HCT116 (cell line): ENCODE measurements around the gene S100A3. TPM values are rescaled to one million over a fixed set of nuclear protein-coding genes. Genes with fewer than 3 reads are reported as not detected.

Experiments
- ATAC-seq: fragments of 200-7000 bp; cut with Tn5 transposase; 2 replicates; pipeline ENCODE4 v1.9.1; 2020; ENCODE audit warnings: mild to moderate bottlenecking, moderate library complexity
- BruUV-seq: library from RNA; stranded (reverse); fragments of 400-500 nt; replicated peaks from 2 replicates; lab custom pipeline; 2021; lab: Mats Ljungman, UMichigan
- CTCF ChIA-PET: fragments of 300-600 bp; sonication (Branson Sonifier 250); formaldehyde crosslinking; loops from one replicate; lab custom pipeline; 2021; ENCODE audit warnings: antibody characterized with exemption; lab: Charles Lee
- POLR2A ChIA-PET: fragments of 300-600, 350-600 bp; sonication (Branson Sonifier 250); formaldehyde crosslinking; loops from one replicate; lab custom pipeline; 2021; ENCODE audit warnings: antibody characterized with exemption; lab: Charles Lee
- RAD21 ChIA-PET, 2 experiments: fragments of 300-600 bp; sonication (Branson Sonifier 250); formaldehyde crosslinking; loops; one replicate each; lab custom pipeline; 2023; ENCODE audit warnings: low total read pairs in 2 of 2; ENCODE audit not compliant: uncharacterized antibody in 2 of 2, unreplicated experiment in 2 of 2, low non-redundant PET in 1 of 2; lab: Charles Lee
- DNase-seq: peaks from one replicate; pipeline ENCODE4 v3.0.0-alpha.2; 2010; ENCODE audit warnings: low read depth, low spot score
- H2AFZ ChIP-seq: fragments of 200-600 bp; shearing (Covaris generic), sonication (generic); 2 replicates; pipeline ENCODE4 v1.6.1; 2017; ENCODE audit warnings: low read depth, mixed run types, mixed read lengths, antibody characterized with exemption, low read length; ENCODE audit not compliant: poor library complexity, severe bottlenecking
- H3K27ac ChIP-seq: 2 replicates; pipeline ENCODE4 v1.5.1; 2012; ENCODE audit warnings: low read depth, low read length
- H3K27me3 ChIP-seq: fragments of 200-600 bp; sonication (generic); 2 replicates; pipeline ENCODE4 v1.6.1; 2016; ENCODE audit warnings: mixed run types, low read length, mixed read lengths; ENCODE audit not compliant: insufficient read depth
- H3K36me3 ChIP-seq, 2 experiments: fragments of 200-500 bp in 1 of 2; fragments of 200-600 bp in 1 of 2; sonication (Bioruptor generic) in 1 of 2; sonication (generic) in 1 of 2; 2 replicates each; pipeline versions ENCODE4 v1.5.1 to v1.6.1; 2014 to 2016; ENCODE audit warnings: low read length in 2 of 2, inconsistent platforms in 1 of 2, mixed read lengths in 1 of 2, mixed run types in 1 of 2; ENCODE audit not compliant: insufficient read depth in 2 of 2, control insufficient read depth in 1 of 2
- H3K4me1 ChIP-seq, 2 experiments: fragments of 200-600 bp in 1 of 2; sonication (generic) in 1 of 2; 2 replicates each; pipeline versions ENCODE4 v1.5.1 to v1.6.1; 2012 to 2017; ENCODE audit warnings: low read length in 2 of 2, inconsistent platforms in 1 of 2, mild to moderate bottlenecking in 1 of 2, mixed read lengths in 1 of 2, mixed run types in 1 of 2, moderate library complexity in 1 of 2; ENCODE audit not compliant: insufficient read depth in 2 of 2, control insufficient read depth in 1 of 2
- H3K4me2 ChIP-seq: fragments of 200-600 bp; sonication (generic); 2 replicates; pipeline ENCODE4 v1.6.1; 2017; ENCODE audit warnings: mixed run types, low read length, mixed read lengths
- H3K4me3 ChIP-seq, 2 experiments: fragments of 200-600 bp in 1 of 2; sonication (generic) in 1 of 2; replicated peaks in 1 of 2; 2 replicates each; pipeline ENCODE4 v1.5.1; 2011 to 2016; ENCODE audit warnings: low read length in 2 of 2, control low read depth in 1 of 2, low read depth in 1 of 2, mild to moderate bottlenecking in 1 of 2, mixed read lengths in 1 of 2, mixed run types in 1 of 2
- H3K79me2 ChIP-seq: fragments of 200-600 bp; sonication (generic); 2 replicates; pipeline ENCODE4 v1.6.1; 2017; ENCODE audit warnings: mild to moderate bottlenecking, mixed run types, low read length, moderate library complexity, mixed read lengths; ENCODE audit not compliant: insufficient read depth
- H3K9ac ChIP-seq: fragments of 200-600 bp; sonication (generic); 2 replicates; pipeline ENCODE4 v1.6.1; 2016; ENCODE audit warnings: low read length, mixed read lengths
- H3K9me2 ChIP-seq: fragments of 200-600 bp; sonication (generic), shearing (Covaris generic); 2 replicates; pipeline ENCODE4 v1.6.1; 2017; ENCODE audit warnings: mixed run types, mild to moderate bottlenecking, moderate library complexity; ENCODE audit not compliant: insufficient read depth
- H3K9me3 ChIP-seq, 2 experiments: fragments of 200-500 bp in 1 of 2; fragments of 200-600 bp in 1 of 2; sonication (Bioruptor generic) in 1 of 2; sonication (generic) in 1 of 2; 2 replicates each; pipeline ENCODE4 v1.6.1; 2014 to 2017; ENCODE audit warnings: low read length in 2 of 2, mixed read lengths in 2 of 2, inconsistent platforms in 1 of 2, low read depth in 1 of 2, mild to moderate bottlenecking in 1 of 2, mixed run types in 1 of 2, moderate library complexity in 1 of 2; ENCODE audit not compliant: control insufficient read depth in 1 of 2, insufficient read depth in 1 of 2
- H4K20me1 ChIP-seq: fragments of 200-600 bp; sonication (generic), shearing (Covaris generic); 2 replicates; pipeline ENCODE4 v1.6.1; 2017; ENCODE audit warnings: mixed run types, mild to moderate bottlenecking, moderate library complexity; ENCODE audit not compliant: insufficient read depth
- ATF3 ChIP-seq: IDR thresholded peaks from 2 replicates; pipeline ENCODE4 v1.6.1; 2012
- CEBPB ChIP-seq: IDR thresholded peaks from 2 replicates; pipeline ENCODE4 v1.6.1; 2012; ENCODE audit warnings: low read depth
- EZH2 ChIP-seq: fragments of 200-600 bp; sonication (generic); IDR thresholded peaks from 2 replicates; pipeline ENCODE4 v1.6.1; 2017; ENCODE audit warnings: antibody characterized with exemption, mixed run types
- JUND ChIP-seq: IDR thresholded peaks from 2 replicates; pipeline ENCODE4 v1.6.1; 2012
- POLR2A ChIP-seq: IDR thresholded peaks from 2 replicates; pipeline ENCODE4 v1.7.0; 2011; ENCODE audit warnings: borderline replicate concordance; ENCODE audit not compliant: insufficient read depth, insufficient read length; ENCODE audit errors: extremely low read depth
- POLR2AphosphoS5 ChIP-seq: IDR thresholded peaks from 2 replicates; pipeline ENCODE4 v1.6.1; 2011; ENCODE audit warnings: mild to moderate bottlenecking, low read depth, low read length, moderate library complexity
- RAD21 ChIP-seq: IDR thresholded peaks from 2 replicates; pipeline ENCODE4 v1.6.1; 2012; ENCODE audit warnings: low read depth, mild to moderate bottlenecking
- SIN3A ChIP-seq: IDR thresholded peaks from 2 replicates; pipeline ENCODE4 v1.6.1; 2012; ENCODE audit warnings: low read depth
- SRF ChIP-seq: IDR thresholded peaks from 2 replicates; pipeline ENCODE4 v1.6.1; 2012; ENCODE audit warnings: low read depth
- TCF7L2 ChIP-seq: IDR thresholded peaks from 2 replicates; pipeline ENCODE4 v1.7.0; 2011; ENCODE audit warnings: borderline replicate concordance, inconsistent platforms; ENCODE audit not compliant: insufficient read depth, insufficient read length; ENCODE audit errors: extremely low read depth
- YY1 ChIP-seq: IDR thresholded peaks from 2 replicates; pipeline ENCODE4 v1.6.1; 2011; ENCODE audit warnings: low read length, low read depth, moderate library complexity, mild to moderate bottlenecking; ENCODE audit not compliant: insufficient replicate concordance; ENCODE audit errors: extremely low read depth
- ZFX ChIP-seq: fragments of 450-650 bp; IDR thresholded peaks from 2 replicates; pipeline ENCODE4 v1.6.1; 2017
- ZNF274 ChIP-seq: fragments of 200-500 bp; sonication (Bioruptor generic); IDR thresholded peaks from 2 replicates; pipeline ENCODE4 v1.6.1; 2014; ENCODE audit warnings: mild to moderate bottlenecking, low read depth, low read length, inconsistent platforms
- intact Hi-C: fragments of 100-400 bp; cut with micrococcal nuclease; formaldehyde crosslinking; loops from 2 replicates; pipeline ENCODE4 v1.10.0; 2022
- total RNA-seq: library from RNA; stranded (reverse); gene quantifications from one replicate; pipeline ENCODE4 v1.2.1, GENCODE V29; 2021; ENCODE audit not compliant: unreplicated experiment
- TF ChIP-seq, protein P1 (sequence below), 3 experiments: fragments of 200-600 bp in 1 of 3; sonication (generic) in 1 of 3; IDR thresholded peaks in 2 of 3; conservative IDR thresholded peaks in 1 of 3; 2 replicates each; pipeline ENCODE4 v1.5.1; 2012 to 2017; ENCODE audit warnings: low read depth in 2 of 3, low read length in 2 of 3, antibody characterized with exemption in 1 of 3, borderline replicate concordance in 1 of 3, control low read depth in 1 of 3, mild to moderate bottlenecking in 1 of 3, mixed read lengths in 1 of 3, mixed run types in 1 of 3, moderate library complexity in 1 of 3; ENCODE audit not compliant: insufficient read depth in 1 of 3
- TF ChIP-seq, protein P2 (sequence below): IDR thresholded peaks from 2 replicates; pipeline ENCODE4 v1.6.1; 2012; ENCODE audit warnings: low read depth

The S100A3 gene
- total RNA-seq, 1 experiment from 2014 or later: 4.2 TPM

DNA sequence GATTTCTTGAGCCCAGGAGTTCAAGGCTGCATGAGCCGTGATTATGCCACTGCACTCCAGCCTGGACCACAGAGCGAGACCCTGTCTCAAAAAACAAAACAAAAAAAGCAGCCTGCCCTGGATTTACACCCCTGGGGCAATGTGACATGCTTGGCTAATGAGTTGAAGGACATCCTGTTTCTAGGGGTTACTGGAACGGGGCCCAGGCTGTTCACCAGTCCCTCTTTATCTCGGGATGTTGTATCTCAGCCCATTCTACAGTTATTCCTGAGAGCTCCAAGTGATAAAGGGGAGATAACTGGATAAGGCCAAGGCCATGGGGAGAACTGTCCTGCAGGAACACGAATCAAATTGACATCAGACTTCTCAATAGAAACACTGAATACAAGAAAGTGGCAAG is 38.3 kb upstream of the S100A3 start:
- ATAC-seq (no peak), DNase-seq (no peak)
- ChIA-PET POLR2A (no interaction called here), RAD21 (no interaction called here), CTCF (no interaction called here)
- Histone ChIP-seq H3K9me2 (no peaks in the 10 kb centered on the region), H3K36me3 (no peaks in the 10 kb centered on the region), H3K9me3 (no peaks in the 10 kb centered on the region), H3K27ac (no peak overlapping the region), H3K4me3 (no peak overlapping the region), H3K4me2 (no peak overlapping the region), H3K79me2 (no peaks in the 10 kb centered on the region), H2AFZ (no peak overlapping the region), H3K4me1 (peaks cover 0 to 6% of the 10 kb centered on the region in 2 experiments; a peak in 2 of 4 replicates), H4K20me1 (no peaks in the 10 kb centered on the region), H3K27me3 (no peaks in the 10 kb centered on the region), H3K9ac (no peak overlapping the region)
- intact Hi-C loops: no loop called here
- BruUV-seq: no TSS peak
- TF ChIP-seq JUND (no peak), ZNF274 (no peak), TCF7L2 (no peak), ATF3 (no peak), RAD21 (no peak), CEBPB (no peak)
- TF ChIP-seq, protein P1, sequence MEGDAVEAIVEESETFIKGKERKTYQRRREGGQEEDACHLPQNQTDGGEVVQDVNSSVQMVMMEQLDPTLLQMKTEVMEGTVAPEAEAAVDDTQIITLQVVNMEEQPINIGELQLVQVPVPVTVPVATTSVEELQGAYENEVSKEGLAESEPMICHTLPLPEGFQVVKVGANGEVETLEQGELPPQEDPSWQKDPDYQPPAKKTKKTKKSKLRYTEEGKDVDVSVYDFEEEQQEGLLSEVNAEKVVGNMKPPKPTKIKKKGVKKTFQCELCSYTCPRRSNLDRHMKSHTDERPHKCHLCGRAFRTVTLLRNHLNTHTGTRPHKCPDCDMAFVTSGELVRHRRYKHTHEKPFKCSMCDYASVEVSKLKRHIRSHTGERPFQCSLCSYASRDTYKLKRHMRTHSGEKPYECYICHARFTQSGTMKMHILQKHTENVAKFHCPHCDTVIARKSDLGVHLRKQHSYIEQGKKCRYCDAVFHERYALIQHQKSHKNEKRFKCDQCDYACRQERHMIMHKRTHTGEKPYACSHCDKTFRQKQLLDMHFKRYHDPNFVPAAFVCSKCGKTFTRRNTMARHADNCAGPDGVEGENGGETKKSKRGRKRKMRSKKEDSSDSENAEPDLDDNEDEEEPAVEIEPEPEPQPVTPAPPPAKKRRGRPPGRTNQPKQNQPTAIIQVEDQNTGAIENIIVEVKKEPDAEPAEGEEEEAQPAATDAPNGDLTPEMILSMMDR (IDR thresholded peaks at IDR 0.05 in 2 of 3, conservative IDR thresholded peaks at IDR 0.05 in 1 of 3; ENCODE audit: borderline replicate concordance in 1 of 3, insufficient read depth in 1 of 3, low read depth in 2 of 3, low read length in 2 of 3): no peak

DNA sequence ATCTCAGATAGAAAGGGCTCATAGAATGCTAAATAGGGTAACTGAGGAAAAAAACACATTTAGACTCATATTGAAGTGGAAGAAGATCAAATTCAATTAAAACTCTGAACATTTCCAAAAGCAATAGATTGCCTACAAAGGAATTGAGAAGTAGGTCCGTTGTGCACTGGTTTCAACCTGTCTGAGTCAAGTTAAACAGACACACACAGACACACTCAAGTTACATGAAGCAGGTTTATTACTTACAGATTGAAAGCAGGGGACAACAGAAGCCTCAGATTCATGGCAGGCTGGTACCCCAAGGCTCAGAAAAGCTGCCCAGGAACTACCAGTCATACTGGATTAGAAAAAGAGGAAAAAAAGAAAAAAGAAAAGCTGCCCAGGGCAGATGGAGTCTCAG is 37.3 kb upstream of the S100A3 start:
- Histone ChIP-seq H3K9me3 (no peaks in the 10 kb centered on the region), H3K4me1 (peaks cover 0 to 6% of the 10 kb centered on the region in 2 experiments; a peak in 2 of 4 replicates), H3K9me2 (no peaks in the 10 kb centered on the region), H3K79me2 (no peaks in the 10 kb centered on the region), H3K4me3 (no peak overlapping the region), H3K27ac (no peak overlapping the region), H4K20me1 (no peaks in the 10 kb centered on the region), H2AFZ (no peak overlapping the region), H3K36me3 (no peaks in the 10 kb centered on the region), H3K9ac (no peak overlapping the region), H3K4me2 (no peak overlapping the region), H3K27me3 (no peaks in the 10 kb centered on the region)
- POLR2A ChIA-PET: interaction anchor here (1.0 kb wide), 1 partner anchor 20 kb away, joined by 3 read pairs; no protein-coding TSS in a partner anchor
- no peak for DNase-seq
- CTCF ChIA-PET: interaction anchor here (3.1 kb wide), 1 partner anchor 14 kb away, joined by 9 read pairs; no protein-coding TSS in a partner anchor
- RAD21 ChIA-PET: no interaction called here
- ATAC-seq: no peak
- intact Hi-C loops: no loop called here
- no TSS peak for BruUV-seq
- TF ChIP-seq TCF7L2 (no peak), ATF3 (no peak), POLR2A (no peak), POLR2AphosphoS5 (no peak), EZH2 (no peak), CEBPB (no peak), YY1 (no peak), JUND (no peak), SRF (no peak), ZNF274 (no peak), SIN3A (no peak), ZFX (no peak)
- TF ChIP-seq, protein P2, sequence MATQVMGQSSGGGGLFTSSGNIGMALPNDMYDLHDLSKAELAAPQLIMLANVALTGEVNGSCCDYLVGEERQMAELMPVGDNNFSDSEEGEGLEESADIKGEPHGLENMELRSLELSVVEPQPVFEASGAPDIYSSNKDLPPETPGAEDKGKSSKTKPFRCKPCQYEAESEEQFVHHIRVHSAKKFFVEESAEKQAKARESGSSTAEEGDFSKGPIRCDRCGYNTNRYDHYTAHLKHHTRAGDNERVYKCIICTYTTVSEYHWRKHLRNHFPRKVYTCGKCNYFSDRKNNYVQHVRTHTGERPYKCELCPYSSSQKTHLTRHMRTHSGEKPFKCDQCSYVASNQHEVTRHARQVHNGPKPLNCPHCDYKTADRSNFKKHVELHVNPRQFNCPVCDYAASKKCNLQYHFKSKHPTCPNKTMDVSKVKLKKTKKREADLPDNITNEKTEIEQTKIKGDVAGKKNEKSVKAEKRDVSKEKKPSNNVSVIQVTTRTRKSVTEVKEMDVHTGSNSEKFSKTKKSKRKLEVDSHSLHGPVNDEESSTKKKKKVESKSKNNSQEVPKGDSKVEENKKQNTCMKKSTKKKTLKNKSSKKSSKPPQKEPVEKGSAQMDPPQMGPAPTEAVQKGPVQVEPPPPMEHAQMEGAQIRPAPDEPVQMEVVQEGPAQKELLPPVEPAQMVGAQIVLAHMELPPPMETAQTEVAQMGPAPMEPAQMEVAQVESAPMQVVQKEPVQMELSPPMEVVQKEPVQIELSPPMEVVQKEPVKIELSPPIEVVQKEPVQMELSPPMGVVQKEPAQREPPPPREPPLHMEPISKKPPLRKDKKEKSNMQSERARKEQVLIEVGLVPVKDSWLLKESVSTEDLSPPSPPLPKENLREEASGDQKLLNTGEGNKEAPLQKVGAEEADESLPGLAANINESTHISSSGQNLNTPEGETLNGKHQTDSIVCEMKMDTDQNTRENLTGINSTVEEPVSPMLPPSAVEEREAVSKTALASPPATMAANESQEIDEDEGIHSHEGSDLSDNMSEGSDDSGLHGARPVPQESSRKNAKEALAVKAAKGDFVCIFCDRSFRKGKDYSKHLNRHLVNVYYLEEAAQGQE: no peak
